ENCODE data around the gene CENPX. TPM values are rescaled to one million over a fixed set of nuclear protein-coding genes. Genes with fewer than 3 reads are reported as not detected.

The CENPX gene
- polyA plus RNA-seq, 1 donor (not counting 4 experiments of a cell fraction or from before 2014, with no cell fraction given) = 48.2 TPM

DNA sequence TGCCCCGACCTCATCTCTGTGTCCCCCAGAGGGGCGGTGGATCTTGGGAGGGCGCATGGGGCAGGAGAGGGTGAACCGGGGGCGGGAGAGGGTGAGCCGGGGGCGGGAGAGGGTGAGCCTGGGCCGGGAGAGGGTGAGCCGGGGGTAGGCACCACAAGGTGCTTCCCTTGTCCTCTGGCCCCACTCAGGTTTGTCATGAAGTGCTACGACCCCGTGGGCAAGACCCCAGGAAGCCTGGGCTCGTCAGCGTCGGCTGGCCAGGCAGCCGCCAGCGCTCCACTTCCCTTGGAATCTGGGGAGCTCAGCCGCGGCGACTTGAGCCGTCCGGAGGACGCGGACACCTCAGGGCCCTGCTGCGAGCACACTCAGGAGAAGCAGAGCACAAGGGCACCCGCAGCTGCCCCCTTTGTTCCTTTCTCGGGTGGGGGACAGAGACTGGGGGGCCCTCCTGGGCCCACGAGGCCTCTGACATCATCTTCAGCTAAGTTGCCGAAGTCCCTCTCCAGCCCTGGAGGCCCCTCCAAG, 26.4 kb downstream of the CENPX start:
- Histone ChIP-seq H3K27ac (ENCODE audit: control insufficient read depth, insufficient read depth, low read length) (no peak overlapping the region), H2AFZ (ENCODE audit: control insufficient read depth, low read length) (no peak overlapping the region), H3K27me3 (ENCODE audit: control insufficient read depth, extremely low read depth, insufficient read depth, low read length) (no peaks in the 10 kb centered on the region), H3K4me2 (ENCODE audit: control insufficient read depth, extremely low read depth, insufficient read depth, low read depth, low read length) (no peak overlapping the region), H4K20me1 (ENCODE audit: control insufficient read depth, extremely low read depth, insufficient read depth, low read length) (no peaks in the 10 kb centered on the region), H3K9ac (ENCODE audit: control insufficient read depth, extremely low read depth, insufficient read depth, low read length) (no peak overlapping the region), H3K9me3 (ENCODE audit: control insufficient read depth, low read depth, low read length) (no peaks in the 10 kb centered on the region), H3K4me1 (ENCODE audit: control insufficient read depth, extremely low read depth, insufficient read depth, low read length) (peaks cover 14% of the 10 kb centered on the region), H3K79me2 (ENCODE audit: control insufficient read depth, insufficient read depth, low read length) (no peaks in the 10 kb centered on the region), H3K4me3 (ENCODE audit: control insufficient read depth in 2 of 3, extremely low read depth in 1 of 3, insufficient read depth in 2 of 3, low read depth in 1 of 3, low read length in 3 of 3) (no peak overlapping the region), H3K9me1 (ENCODE audit: control insufficient read depth, extremely low read depth, insufficient read depth, low read length) (no peaks in the 10 kb centered on the region), H3K36me3 (ENCODE audit: control insufficient read depth in 2 of 2, extremely low read depth in 1 of 2, insufficient read depth in 2 of 2, low read length in 2 of 2) (no peaks in the 10 kb centered on the region)
- no peak for DNase-seq (ENCODE audit: low read depth, low spot score)
- TF ChIP-seq EZH2 (IDR thresholded peaks at IDR 0.05; ENCODE audit: low read length) (no peak), CTCF (optimal IDR thresholded peaks at IDR 0.05 in 1 of 3, IDR thresholded peaks at IDR 0.05 in 1 of 3, conservative IDR thresholded peaks at IDR 0.05 in 1 of 3; ENCODE audit: extremely low read depth in 1 of 3, insufficient read depth in 2 of 3, low read length in 3 of 3) (no peak)
- no peak for FAIRE-seq
- dilution Hi-C loops (cut with MboI; ENCODE audit: extremely low pct_ligation_motif_present, low sequenced_read_pairs) = no loop called here

DNA sequence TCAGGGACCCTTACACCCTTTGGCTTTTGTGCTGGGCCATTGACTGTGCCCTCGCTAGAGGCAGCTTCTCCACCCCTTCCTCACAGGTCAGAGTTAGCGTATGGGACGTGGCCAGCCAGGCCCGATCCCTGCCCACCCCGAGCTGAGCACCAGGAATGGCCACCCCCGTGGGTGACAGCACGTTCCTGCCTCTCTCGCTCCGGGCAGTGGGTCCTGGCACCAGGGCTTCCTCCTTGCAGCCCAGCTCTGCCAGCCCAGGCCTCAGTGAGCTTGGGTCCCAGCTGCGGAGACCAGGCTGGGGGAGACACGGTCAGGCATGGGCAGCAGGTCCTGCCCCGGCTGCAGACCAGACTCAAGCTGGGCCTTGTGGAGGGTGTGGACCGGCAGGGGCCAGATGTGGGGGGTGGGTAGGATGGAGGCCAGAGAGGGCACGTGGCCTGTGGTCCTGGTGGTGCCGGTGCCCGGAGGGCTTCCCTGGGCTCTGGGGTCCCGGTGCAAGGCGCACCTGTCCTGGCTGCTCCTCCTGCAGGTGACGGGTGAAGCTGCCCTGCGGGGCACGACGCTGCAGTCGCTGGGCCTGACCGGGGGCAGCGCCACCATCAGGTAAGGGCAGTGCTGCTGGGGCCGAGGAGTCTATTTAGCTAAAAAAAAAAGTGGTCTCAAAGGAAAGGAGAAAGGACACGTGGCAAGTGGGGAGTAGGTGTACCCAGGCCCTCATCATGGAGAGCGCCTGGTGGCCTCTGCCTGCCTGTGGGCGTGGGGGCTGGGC, 27.0 kb downstream of the CENPX start:
- no peak overlapping the region for H3K4me3 ChIP-seq (ENCODE audit: control insufficient read depth in 2 of 3, extremely low read depth in 1 of 3, insufficient read depth in 2 of 3, low read depth in 1 of 3, low read length in 3 of 3)
- no peak overlapping the region for H3K27ac ChIP-seq (ENCODE audit: control insufficient read depth, insufficient read depth, low read length)
- H3K79me2 ChIP-seq (ENCODE audit: control insufficient read depth, insufficient read depth, low read length) = no peaks in the 10 kb centered on the region
- no peak overlapping the region for H2AFZ ChIP-seq (ENCODE audit: control insufficient read depth, low read length)
- no peaks in the 10 kb centered on the region for H3K36me3 ChIP-seq (ENCODE audit: control insufficient read depth in 2 of 2, extremely low read depth in 1 of 2, insufficient read depth in 2 of 2, low read length in 2 of 2)
- no peak for TF ChIP-seq CTCF (optimal IDR thresholded peaks at IDR 0.05 in 1 of 3, IDR thresholded peaks at IDR 0.05 in 1 of 3, conservative IDR thresholded peaks at IDR 0.05 in 1 of 3; ENCODE audit: extremely low read depth in 1 of 3, insufficient read depth in 2 of 3, low read length in 3 of 3)
- TF ChIP-seq EZH2 (IDR thresholded peaks at IDR 0.05; ENCODE audit: low read length) = no peak
- no peak overlapping the region for H3K9ac ChIP-seq (ENCODE audit: control insufficient read depth, extremely low read depth, insufficient read depth, low read length)
- H4K20me1 ChIP-seq (ENCODE audit: control insufficient read depth, extremely low read depth, insufficient read depth, low read length) = no peaks in the 10 kb centered on the region
- no peak overlapping the region for H3K4me2 ChIP-seq (ENCODE audit: control insufficient read depth, extremely low read depth, insufficient read depth, low read depth, low read length)
- H3K9me3 ChIP-seq (ENCODE audit: control insufficient read depth, low read depth, low read length) = no peaks in the 10 kb centered on the region
- no peaks in the 10 kb centered on the region for H3K9me1 ChIP-seq (ENCODE audit: control insufficient read depth, extremely low read depth, insufficient read depth, low read length)
- DNase-seq (ENCODE audit: low read depth, low spot score) (no peak), FAIRE-seq (no peak)
- dilution Hi-C loops (cut with MboI; ENCODE audit: extremely low pct_ligation_motif_present, low sequenced_read_pairs) = no loop called here
- peaks cover 14% of the 10 kb centered on the region for H3K4me1 ChIP-seq (ENCODE audit: control insufficient read depth, extremely low read depth, insufficient read depth, low read length)
- no peaks in the 10 kb centered on the region for H3K27me3 ChIP-seq (ENCODE audit: control insufficient read depth, extremely low read depth, insufficient read depth, low read length)
